Measurements from ENCODE around the gene NYAP1.
A peak's percentile ranks its signal among the peaks of the same experiment; 100 is the strongest.
"Not testable (repeated sequence)": the region's sequence is repeated elsewhere in the genome, so short reads cannot be mapped to it uniquely, and the experiment has no call there.

The NYAP1 gene

GRCh38 chr7:100483722-100484672 is at the start of gene NYAP1:
Gene NYAP1, plus strand, starts transcription at chr7:100483927. Its CDS starts 1,385 bp downstream, at chr7:100485312.
- DNase-seq (ENCODE audit: low read depth) = no peak

- no peak for DNase-seq (ENCODE audit: low read depth)
These were observed 49.2 kb upstream of the NYAP1 start for GRCh38 chr7:100434297-100435144.

- DNase-seq (ENCODE audit: low read depth) = peak; percentile 24
These were observed 48.1 kb upstream of the NYAP1 start for GRCh38 chr7:100435401-100436304.

GRCh38 chr7:100437150-100438100 is 46.3 kb upstream of the NYAP1 start:
- no peak for DNase-seq (ENCODE audit: low read depth)

- DNase-seq (ENCODE audit: low read depth) = no peak
These were observed 45.6 kb upstream of the NYAP1 start for GRCh38 chr7:100438172-100438571.

GRCh38 chr7:100438731-100439130 is 45.0 kb upstream of the NYAP1 start:
- DNase-seq (ENCODE audit: low read depth) = not testable (repeated sequence)

- DNase-seq (ENCODE audit: low read depth) = not testable (repeated sequence)
These were observed 44.5 kb upstream of the NYAP1 start for GRCh38 chr7:100439244-100439643.

GRCh38 chr7:100441641-100442535 is 41.8 kb upstream of the NYAP1 start:
- DNase-seq (ENCODE audit: low read depth) = no peak

- DNase-seq (ENCODE audit: low read depth) = no peak
These were observed 40.5 kb upstream of the NYAP1 start for GRCh38 chr7:100443096-100443840.

- no peak for DNase-seq (ENCODE audit: low read depth)
These were observed 39.1 kb upstream of the NYAP1 start for GRCh38 chr7:100444311-100445278.

- no peak for DNase-seq (ENCODE audit: low read depth)
These were observed 37.7 kb upstream of the NYAP1 start for GRCh38 chr7:100446040-100446439.

GRCh38 chr7:100447363-100447762 is 36.4 kb upstream of the NYAP1 start:
- not testable (repeated sequence) for DNase-seq (ENCODE audit: low read depth)

- no peak for DNase-seq (ENCODE audit: low read depth)
These were observed 34.4 kb upstream of the NYAP1 start for GRCh38 chr7:100449190-100449795.

- no peak for DNase-seq (ENCODE audit: low read depth)
These were observed 31.2 kb upstream of the NYAP1 start for GRCh38 chr7:100452513-100452912.

GRCh38 chr7:100453854-100454253 is 29.9 kb upstream of the NYAP1 start:
- DNase-seq (ENCODE audit: low read depth) = not testable (repeated sequence)

GRCh38 chr7:100455206-100455605 is 28.5 kb upstream of the NYAP1 start:
- DNase-seq (ENCODE audit: low read depth) = no peak

- DNase-seq (ENCODE audit: low read depth) = no peak
These were observed 27.2 kb upstream of the NYAP1 start for GRCh38 chr7:100456562-100456961.
